Upper lobe of left lung (tissue), 4 donors: ENCODE data around the gene PRRC2C.

Source experiments
- POLR2A ChIP-seq, 4 donors: fragments of 450-650 bp; IDR thresholded peaks; one replicate each; pipeline ENCODE4 v1.5.1; 2016 to 2017; ENCODE audit warnings: antibody characterized with exemption in 4 of 4, mild to moderate bottlenecking in 2 of 4
- POLR2AphosphoS5 ChIP-seq, 2 donors: sonication (generic); formaldehyde crosslinking; IDR thresholded peaks; one replicate each; pipeline ENCODE4 v1.5.1; 2017; ENCODE audit warnings: antibody characterized with exemption in 2 of 2

GRCh38 chr1:171488190-171488929, 3.0 kb downstream of the PRRC2C start:
- TF ChIP-seq POLR2A (IDR thresholded peaks at IDR 0.05) (no peak), POLR2AphosphoS5 (IDR thresholded peaks at IDR 0.05) (no peak)
